ENCODE results near the gene CLCNKA. TPM values are rescaled to one million over a fixed set of nuclear protein-coding genes. Genes with fewer than 3 reads are reported as not detected.
"Not testable (repeated sequence)": the region's sequence is repeated elsewhere in the genome, so short reads cannot be mapped to it uniquely, and the experiment has no call there.

The CLCNKA gene
- total RNA-seq, 1 donor from 2014 or later, result 1.6 TPM

DNA sequence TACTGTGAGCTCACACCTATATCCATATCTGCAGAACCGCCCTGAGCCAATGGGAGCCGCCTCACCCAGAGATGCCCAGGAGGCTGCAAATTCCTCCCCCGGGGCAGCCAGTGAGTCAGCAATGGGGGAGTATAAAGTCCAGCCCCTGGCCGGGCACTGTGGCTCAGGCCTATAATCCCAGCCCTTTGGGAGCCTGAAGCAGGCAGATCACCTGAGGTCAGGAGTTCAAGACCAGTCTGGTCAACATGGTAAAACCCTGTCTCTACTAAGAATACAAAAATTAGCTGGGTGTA lies 16.7 kb downstream of the CLCNKA start:
- H3K27me3 Mint-ChIP-seq, result peaks cover 9% of the 10 kb centered on the region
- H3K36me3 Mint-ChIP-seq, result no peaks in the 10 kb centered on the region
- TF ChIP-seq, protein P1, sequence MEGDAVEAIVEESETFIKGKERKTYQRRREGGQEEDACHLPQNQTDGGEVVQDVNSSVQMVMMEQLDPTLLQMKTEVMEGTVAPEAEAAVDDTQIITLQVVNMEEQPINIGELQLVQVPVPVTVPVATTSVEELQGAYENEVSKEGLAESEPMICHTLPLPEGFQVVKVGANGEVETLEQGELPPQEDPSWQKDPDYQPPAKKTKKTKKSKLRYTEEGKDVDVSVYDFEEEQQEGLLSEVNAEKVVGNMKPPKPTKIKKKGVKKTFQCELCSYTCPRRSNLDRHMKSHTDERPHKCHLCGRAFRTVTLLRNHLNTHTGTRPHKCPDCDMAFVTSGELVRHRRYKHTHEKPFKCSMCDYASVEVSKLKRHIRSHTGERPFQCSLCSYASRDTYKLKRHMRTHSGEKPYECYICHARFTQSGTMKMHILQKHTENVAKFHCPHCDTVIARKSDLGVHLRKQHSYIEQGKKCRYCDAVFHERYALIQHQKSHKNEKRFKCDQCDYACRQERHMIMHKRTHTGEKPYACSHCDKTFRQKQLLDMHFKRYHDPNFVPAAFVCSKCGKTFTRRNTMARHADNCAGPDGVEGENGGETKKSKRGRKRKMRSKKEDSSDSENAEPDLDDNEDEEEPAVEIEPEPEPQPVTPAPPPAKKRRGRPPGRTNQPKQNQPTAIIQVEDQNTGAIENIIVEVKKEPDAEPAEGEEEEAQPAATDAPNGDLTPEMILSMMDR (conservative IDR thresholded peaks at IDR 0.05), result no peak
- H3K4me3 Mint-ChIP-seq, result no peak overlapping the region
- no peak overlapping the region for H3K27ac Mint-ChIP-seq
- peaks cover 4% of the 10 kb centered on the region for H3K4me1 Mint-ChIP-seq (ENCODE audit: unreplicated experiment)
- no peaks in the 10 kb centered on the region for H3K9me3 Mint-ChIP-seq
- no peak for DNase-seq (ENCODE audit: extremely low spot score, unreplicated experiment)

GRCh38 chr1:16039871-16040270 lies 18.0 kb downstream of the CLCNKA start:
- DNase-seq (ENCODE audit: extremely low spot score, unreplicated experiment); H3K36me3 Mint-ChIP-seq; H3K4me1 Mint-ChIP-seq (ENCODE audit: unreplicated experiment); H3K4me3 Mint-ChIP-seq; H3K9me3 Mint-ChIP-seq; H3K27me3 Mint-ChIP-seq; H3K27ac Mint-ChIP-seq: not testable (repeated sequence)

- H3K9me3 Mint-ChIP-seq, result no peaks in the 10 kb centered on the region
- H3K4me3 Mint-ChIP-seq, result no peak overlapping the region
- no peak for DNase-seq (ENCODE audit: extremely low spot score, unreplicated experiment)
- H3K27me3 Mint-ChIP-seq, result peaks cover 9% of the 10 kb centered on the region
- H3K36me3 Mint-ChIP-seq, result no peaks in the 10 kb centered on the region
- H3K4me1 Mint-ChIP-seq (ENCODE audit: unreplicated experiment), result peaks cover 4% of the 10 kb centered on the region
- TF ChIP-seq, protein P1 (conservative IDR thresholded peaks at IDR 0.05), result no peak
- H3K27ac Mint-ChIP-seq, result no peak overlapping the region
Observed at GRCh38 chr1:16041200-16041599, 19.4 kb downstream of the CLCNKA start.

DNA sequence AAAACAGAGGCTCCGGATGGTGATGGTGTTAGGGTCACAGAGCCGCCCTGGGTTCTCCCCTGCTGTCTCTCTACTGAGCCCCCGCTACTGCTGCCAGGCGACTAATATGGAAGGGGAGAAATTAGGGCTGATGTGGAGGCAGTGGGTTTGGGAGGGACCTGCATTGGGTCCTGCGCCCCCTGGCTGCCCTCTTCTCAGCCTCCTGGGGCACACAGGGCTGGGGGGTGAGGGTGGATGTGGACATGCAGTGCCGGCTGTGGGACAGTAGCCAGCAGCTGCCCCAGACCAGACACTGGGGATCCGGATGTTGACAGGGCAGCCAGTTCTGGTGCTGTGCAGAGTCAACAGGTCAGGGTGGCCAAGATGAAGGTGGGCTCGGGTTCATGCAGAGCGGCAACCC lies 20.3 kb downstream of the CLCNKA start:
- peaks cover 8% of the 10 kb centered on the region for H3K27me3 Mint-ChIP-seq
- no peak for DNase-seq (ENCODE audit: extremely low spot score, unreplicated experiment)
- H3K27ac Mint-ChIP-seq, result no peak overlapping the region
- H3K4me3 Mint-ChIP-seq, result no peak overlapping the region
- TF ChIP-seq, protein P1 (conservative IDR thresholded peaks at IDR 0.05), result no peak
- H3K9me3 Mint-ChIP-seq, result no peaks in the 10 kb centered on the region
- no peaks in the 10 kb centered on the region for H3K36me3 Mint-ChIP-seq
- peaks cover 3% of the 10 kb centered on the region for H3K4me1 Mint-ChIP-seq (ENCODE audit: unreplicated experiment)

- not testable (repeated sequence) for H3K36me3 Mint-ChIP-seq; H3K27me3 Mint-ChIP-seq; DNase-seq (ENCODE audit: extremely low spot score, unreplicated experiment); H3K4me3 Mint-ChIP-seq; H3K4me1 Mint-ChIP-seq (ENCODE audit: unreplicated experiment); H3K9me3 Mint-ChIP-seq; H3K27ac Mint-ChIP-seq
Observed at GRCh38 chr1:16042654-16043053, 20.8 kb downstream of the CLCNKA start.

DNA sequence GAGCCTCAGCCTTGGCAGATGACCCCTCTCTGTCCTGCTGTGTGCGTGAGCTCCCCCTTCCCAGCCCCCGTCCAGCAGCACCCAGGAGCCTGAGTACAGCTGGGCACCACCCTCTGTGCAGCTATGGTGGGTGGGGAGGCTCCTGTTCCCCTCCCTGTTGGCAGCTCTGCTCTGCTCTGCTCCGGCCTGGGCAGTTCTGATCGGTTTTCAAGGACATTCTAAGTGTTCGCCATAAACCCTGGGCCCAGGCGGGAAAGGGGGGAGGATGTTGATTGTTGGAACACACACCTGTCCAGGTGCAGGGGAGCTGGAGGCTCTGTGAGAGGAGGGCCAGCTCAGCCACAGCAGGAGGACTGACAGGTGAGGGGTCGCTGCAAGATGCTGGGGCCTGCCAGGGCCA lies 21.7 kb downstream of the CLCNKA start, which contains the start of gene CLCNKB:
TSS of gene CLCNKB (plus strand) at position 262 of the 400 bp plus-strand sequence. CDS start 711 bp downstream, outside the sequence.
- H3K27ac Mint-ChIP-seq, result no peak within 1 kb of the TSS
- H3K27me3 Mint-ChIP-seq, result peaks cover 4% of the 10 kb centered on the region
- H3K36me3 Mint-ChIP-seq, result no peaks in the 10 kb centered on the region
- no peak within 1 kb of the TSS for H3K4me3 Mint-ChIP-seq
- TF ChIP-seq, protein P1 (conservative IDR thresholded peaks at IDR 0.05), result no peak
- no peak for DNase-seq (ENCODE audit: extremely low spot score, unreplicated experiment)
- H3K4me1 Mint-ChIP-seq (ENCODE audit: unreplicated experiment), result no peaks in the 10 kb centered on the region
- no peaks in the 10 kb centered on the region for H3K9me3 Mint-ChIP-seq

DNA sequence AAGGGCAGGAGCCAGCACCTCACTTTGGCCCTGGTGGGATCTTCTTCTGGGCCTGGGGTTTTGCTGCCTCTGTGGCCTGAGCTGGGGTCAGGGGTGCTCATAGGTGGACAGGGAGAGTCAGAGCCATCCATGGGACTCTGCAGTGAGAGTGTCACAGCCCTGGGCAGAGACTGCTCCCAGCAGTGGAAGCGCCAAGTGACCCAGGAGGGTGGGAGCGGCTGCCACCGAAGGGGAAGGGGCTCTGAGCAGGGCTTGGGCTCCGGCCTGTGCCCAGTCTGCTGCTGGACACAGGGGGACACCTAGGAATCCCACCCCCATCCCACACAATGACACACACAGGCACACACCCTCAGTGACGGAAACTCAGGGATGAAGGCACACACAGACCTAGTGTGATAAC lies 22.1 kb downstream of the CLCNKA start:
- no peak for DNase-seq (ENCODE audit: extremely low spot score, unreplicated experiment)
- H3K4me1 Mint-ChIP-seq (ENCODE audit: unreplicated experiment), result no peaks in the 10 kb centered on the region

More for the DNA sequence above, 22.1 kb downstream of the CLCNKA start:
- H3K27me3 Mint-ChIP-seq, result peaks cover 4% of the 10 kb centered on the region
- no peaks in the 10 kb centered on the region for H3K36me3 Mint-ChIP-seq
- TF ChIP-seq, protein P1 (conservative IDR thresholded peaks at IDR 0.05), result no peak
- no peaks in the 10 kb centered on the region for H3K9me3 Mint-ChIP-seq
- no peak overlapping the region for H3K4me3 Mint-ChIP-seq
- H3K27ac Mint-ChIP-seq, result no peak overlapping the region
